Ishikawa (cell line): ENCODE data around the gene LDLR.

Source experiments
- TEAD4 ChIP-seq: IDR thresholded peaks from 2 replicates; pipeline ENCODE4 v1.6.1; 2012
- TF ChIP-seq, protein P1 (sequence below): IDR thresholded peaks from 2 replicates; pipeline ENCODE4 v1.6.1; 2012

GRCh38 chr19:11115042-11115441 lies 25.8 kb downstream of the LDLR start:
- no peak for TF ChIP-seq TEAD4
- TF ChIP-seq, protein P1, sequence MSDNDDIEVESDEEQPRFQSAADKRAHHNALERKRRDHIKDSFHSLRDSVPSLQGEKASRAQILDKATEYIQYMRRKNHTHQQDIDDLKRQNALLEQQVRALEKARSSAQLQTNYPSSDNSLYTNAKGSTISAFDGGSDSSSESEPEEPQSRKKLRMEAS, result no peak
